Endothelial cell of umbilical vein (primary cell): ENCODE measurements around the gene C14orf180. TPM values are rescaled to one million over a fixed set of nuclear protein-coding genes. Genes with fewer than 3 reads are reported as not detected.

Source experiments
- BruUV-seq: library from RNA; stranded (reverse); fragments of 400-500 nt; replicated peaks from 2 replicates; lab custom pipeline; 2021; lab: Mats Ljungman, UMichigan
- CTCF ChIA-PET: fragments of 300-600, 350-600 bp; sonication (Branson Sonifier 250); formaldehyde crosslinking; loops from one replicate; lab custom pipeline; 2021; ENCODE audit warnings: antibody characterized with exemption, inconsistent platforms; lab: Charles Lee
- POLR2A ChIA-PET: fragments of 300-600, 350-600 bp; sonication (Branson Sonifier 250); formaldehyde crosslinking; loops from one replicate; lab custom pipeline; 2021; ENCODE audit warnings: antibody characterized with exemption, inconsistent platforms; lab: Charles Lee
- DNase-seq: peaks from one replicate; pipeline ENCODE4 v3.0.0-alpha.2; 2011; ENCODE audit warnings: low read depth, low spot score
- FAIRE-seq: peaks from 2 replicates; lab custom pipeline; 2011; peaks lifted over from hg19 to GRCh38; lab: Jason Lieb, UNC
- H2AFZ ChIP-seq: 2 replicates; pipeline ENCODE4 v1.6.0; 2012; ENCODE audit warnings: low read depth, low read length, control low read depth, inconsistent platforms
- H3K27ac ChIP-seq: 2 replicates; pipeline ENCODE4 v1.5.1; 2011; ENCODE audit warnings: low read depth, mild to moderate bottlenecking, control low read depth, low read length, moderate library complexity; ENCODE audit not compliant: insufficient read depth
- H3K27me3 ChIP-seq, 2 experiments: 2 replicates each; pipeline versions ENCODE4 v1.6.0 to v1.6.1; 2011; ENCODE audit warnings: low read length in 2 of 2, mixed read lengths in 1 of 2; ENCODE audit not compliant: control insufficient read depth in 2 of 2, insufficient read depth in 2 of 2
- H3K36me3 ChIP-seq, 2 experiments: 2 replicates in 1 of 2; 3 replicates in 1 of 2; pipeline ENCODE4 v1.5.1; 2011; ENCODE audit warnings: low read length in 2 of 2, mild to moderate bottlenecking in 1 of 2, moderate library complexity in 1 of 2; ENCODE audit not compliant: control insufficient read depth in 2 of 2, insufficient read depth in 2 of 2; ENCODE audit errors: extremely low read depth in 1 of 2
- H3K4me1 ChIP-seq: 3 replicates; pipeline ENCODE4 v1.5.1; 2011; ENCODE audit warnings: mild to moderate bottlenecking, low read length; ENCODE audit not compliant: control insufficient read depth, insufficient read depth; ENCODE audit errors: extremely low read depth
- H3K4me2 ChIP-seq: 2 replicates; pipeline ENCODE4 v1.6.1; 2011; ENCODE audit warnings: low read length, control low read depth, mixed read lengths; ENCODE audit not compliant: insufficient read depth
- H3K4me3 ChIP-seq, 3 experiments: fragments of 200-600 bp in 1 of 3; sonication (generic), shearing (Covaris generic) in 1 of 3; replicated peaks in 1 of 3; 2 replicates each; pipeline ENCODE4 v1.5.1; 2011 to 2016; ENCODE audit warnings: control low read depth in 3 of 3, low read length in 3 of 3, mild to moderate bottlenecking in 2 of 3, inconsistent platforms in 1 of 3, low read depth in 1 of 3, moderate library complexity in 1 of 3; ENCODE audit not compliant: insufficient read depth in 1 of 3
- H3K79me2 ChIP-seq: 2 replicates; pipeline ENCODE4 v1.6.0; 2012; ENCODE audit warnings: low read length, inconsistent platforms; ENCODE audit not compliant: control insufficient read depth, insufficient read depth
- H3K9ac ChIP-seq: replicated peaks from 2 replicates; pipeline ENCODE3; 2011; ENCODE audit warnings: low read length, control low read depth; ENCODE audit not compliant: insufficient read depth; ENCODE audit errors: extremely low read depth
- H3K9me1 ChIP-seq: replicated peaks from 3 replicates; pipeline ENCODE4 v1.6.0; 2011; ENCODE audit warnings: mild to moderate bottlenecking, low read length; ENCODE audit not compliant: control insufficient read depth, insufficient read depth; ENCODE audit errors: extremely low read depth
- H3K9me3 ChIP-seq: replicated peaks from 2 replicates; pipeline ENCODE4 v1.5.1; 2012; ENCODE audit warnings: low read length, inconsistent platforms; ENCODE audit not compliant: control insufficient read depth, insufficient read depth
- H4K20me1 ChIP-seq: replicated peaks from 2 replicates; pipeline ENCODE3; 2011; ENCODE audit warnings: mild to moderate bottlenecking, low read length; ENCODE audit not compliant: control insufficient read depth, insufficient read depth; ENCODE audit errors: extremely low read depth
- EZH2 ChIP-seq: IDR thresholded peaks from 2 replicates; pipeline ENCODE4 v1.6.1; 2012; ENCODE audit warnings: borderline replicate concordance, low read depth, mild to moderate bottlenecking, moderate library complexity, low read length, inconsistent platforms; ENCODE audit not compliant: severe bottlenecking
- FOS ChIP-seq: IDR thresholded peaks from 2 replicates; pipeline ENCODE4 v1.6.1; 2011; ENCODE audit warnings: mild to moderate bottlenecking, low read length, moderate library complexity, borderline replicate concordance; ENCODE audit not compliant: insufficient read depth
- GATA2 ChIP-seq: IDR thresholded peaks from 2 replicates; pipeline ENCODE4 v1.7.0; 2011; ENCODE audit warnings: low read depth, mild to moderate bottlenecking, moderate library complexity, mixed read lengths, low read length; ENCODE audit not compliant: insufficient read length, insufficient read depth
- JUN ChIP-seq: IDR thresholded peaks from 2 replicates; pipeline ENCODE4 v1.6.1; 2011; ENCODE audit warnings: borderline replicate concordance, low read depth; ENCODE audit not compliant: insufficient read length, insufficient read depth
- MYC ChIP-seq: IDR thresholded peaks from one replicate; pipeline ENCODE4 v1.6.1; 2011; ENCODE audit warnings: mild to moderate bottlenecking, low read depth, low read length
- POLR2A ChIP-seq: IDR thresholded peaks from 2 replicates; pipeline ENCODE4 v1.6.1; 2012; ENCODE audit warnings: low read depth, mild to moderate bottlenecking, control low read depth, low read length
- POLR2AphosphoS5 ChIP-seq: IDR thresholded peaks from 2 replicates; pipeline ENCODE4 v1.6.1; 2012; ENCODE audit warnings: low read depth, mild to moderate bottlenecking, control low read depth, low read length, moderate library complexity; ENCODE audit not compliant: insufficient read depth
- dilution Hi-C: fragments of 300-500 bp; cut with MboI; formaldehyde crosslinking; loops from one replicate; pipeline ENCODE4 v1.15.0; 2019; ENCODE audit warnings: low sequenced_read_pairs; ENCODE audit not compliant: extremely low pct_ligation_motif_present
- intact Hi-C: fragments of 100-400 bp; cut with micrococcal nuclease; formaldehyde crosslinking; loops from one replicate; pipeline ENCODE4 v1.10.0; 2022
- polyA plus RNA-seq, 4 experiments: library from polyadenylated mRNA; depleted of rRNA in 3 of 4; stranded (reverse) in 3 of 4; unstranded in 1 of 4; fragments of >200 nt; gene quantifications; 2 replicates each; pipeline versions ENCODE4 v1.2.1 to v1.2.3, GENCODE V29; 2011 to 2012; ENCODE audit warnings: missing spikeins in 1 of 4
- total RNA-seq: library from RNA; stranded (reverse); gene quantifications from 2 replicates; pipeline ENCODE4 v1.2.3, GENCODE V29; 2021
- TF ChIP-seq, protein P1 (sequence below), 2 donors: IDR thresholded peaks; 1 replicate in 1 of 2; 2 replicates in 1 of 2; pipeline ENCODE4 v1.5.1; 2011; ENCODE audit warnings: low read length in 2 of 2, mild to moderate bottlenecking in 2 of 2, moderate library complexity in 2 of 2, control low read depth in 1 of 2, inconsistent platforms in 1 of 2, low read depth in 1 of 2; ENCODE audit not compliant: insufficient read depth in 1 of 2; ENCODE audit errors: extremely low read depth in 1 of 2
- TF ChIP-seq, protein P2 (sequence below): IDR thresholded peaks from 2 replicates; pipeline ENCODE4 v1.6.1; 2011; ENCODE audit not compliant: insufficient read depth, insufficient read length

C14orf180 gene
- total and polyA plus RNA-seq, 2 donors (not counting 3 experiments of a cell fraction or from before 2014, with no cell fraction given): not detected

DNA sequence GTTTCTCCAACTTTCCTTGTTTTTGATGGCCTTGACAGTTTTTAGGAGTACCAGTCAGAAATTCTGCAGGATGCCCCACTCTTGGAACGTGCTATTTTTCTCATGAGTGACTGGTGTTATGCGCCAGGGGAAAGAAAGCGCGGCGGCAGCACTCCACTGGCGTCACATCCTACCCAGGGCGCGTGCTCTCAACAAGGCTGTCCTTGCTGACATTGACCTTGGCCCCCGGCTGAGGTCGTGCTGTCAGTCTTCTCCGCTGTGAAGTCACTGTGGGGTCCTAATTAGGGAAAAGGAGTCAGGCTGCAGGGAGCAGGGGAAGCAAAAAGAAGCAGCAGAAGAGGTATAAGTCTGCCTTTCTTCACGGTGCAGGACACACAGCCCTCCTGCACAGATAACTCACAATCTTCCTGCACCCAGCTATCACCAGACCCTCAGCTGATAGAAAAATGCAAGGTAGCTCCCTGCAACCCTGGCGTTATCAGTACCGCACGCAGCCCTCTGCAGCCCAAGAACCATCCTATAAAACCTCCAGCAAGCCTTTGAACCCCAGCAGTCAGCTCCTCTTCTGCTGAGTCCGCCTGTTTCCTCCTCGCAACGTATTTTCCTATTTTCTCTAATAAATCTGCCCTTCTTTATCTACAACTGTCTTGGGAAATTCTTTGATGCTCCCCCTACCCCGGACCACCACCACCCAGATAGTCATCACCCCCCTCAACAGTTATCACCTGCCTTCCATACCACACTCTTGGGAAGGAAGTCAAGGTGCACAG lies 48.0 kb upstream of the C14orf180 start:
- Histone ChIP-seq H2AFZ (no peak overlapping the region), H4K20me1 (no peaks in the 10 kb centered on the region), H3K36me3 (no peaks in the 10 kb centered on the region), H3K4me1 (no peaks in the 10 kb centered on the region), H3K9me1 (no peaks in the 10 kb centered on the region), H3K27ac (no peak overlapping the region), H3K9ac (no peak overlapping the region), H3K27me3 (no peaks in the 10 kb centered on the region), H3K4me2 (no peak overlapping the region), H3K4me3 (no peak overlapping the region), H3K9me3 (no peaks in the 10 kb centered on the region), H3K79me2 (no peaks in the 10 kb centered on the region)
- CTCF ChIA-PET: no interaction called here
- POLR2A ChIA-PET: no interaction called here
- intact Hi-C loops (no loop called here), dilution Hi-C loops (no loop called here)
- DNase-seq (no peak), FAIRE-seq (no peak)
- TF ChIP-seq POLR2A: no peak
- TF ChIP-seq, protein P1, sequence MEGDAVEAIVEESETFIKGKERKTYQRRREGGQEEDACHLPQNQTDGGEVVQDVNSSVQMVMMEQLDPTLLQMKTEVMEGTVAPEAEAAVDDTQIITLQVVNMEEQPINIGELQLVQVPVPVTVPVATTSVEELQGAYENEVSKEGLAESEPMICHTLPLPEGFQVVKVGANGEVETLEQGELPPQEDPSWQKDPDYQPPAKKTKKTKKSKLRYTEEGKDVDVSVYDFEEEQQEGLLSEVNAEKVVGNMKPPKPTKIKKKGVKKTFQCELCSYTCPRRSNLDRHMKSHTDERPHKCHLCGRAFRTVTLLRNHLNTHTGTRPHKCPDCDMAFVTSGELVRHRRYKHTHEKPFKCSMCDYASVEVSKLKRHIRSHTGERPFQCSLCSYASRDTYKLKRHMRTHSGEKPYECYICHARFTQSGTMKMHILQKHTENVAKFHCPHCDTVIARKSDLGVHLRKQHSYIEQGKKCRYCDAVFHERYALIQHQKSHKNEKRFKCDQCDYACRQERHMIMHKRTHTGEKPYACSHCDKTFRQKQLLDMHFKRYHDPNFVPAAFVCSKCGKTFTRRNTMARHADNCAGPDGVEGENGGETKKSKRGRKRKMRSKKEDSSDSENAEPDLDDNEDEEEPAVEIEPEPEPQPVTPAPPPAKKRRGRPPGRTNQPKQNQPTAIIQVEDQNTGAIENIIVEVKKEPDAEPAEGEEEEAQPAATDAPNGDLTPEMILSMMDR (IDR thresholded peaks at IDR 0.05; ENCODE audit: extremely low read depth in 1 of 2, insufficient read depth in 1 of 2, low read depth in 1 of 2, low read length in 2 of 2): no peak
- TF ChIP-seq FOS: no peak
- TF ChIP-seq POLR2AphosphoS5: no peak
- no peak for TF ChIP-seq EZH2
- BruUV-seq: no TSS peak

DNA sequence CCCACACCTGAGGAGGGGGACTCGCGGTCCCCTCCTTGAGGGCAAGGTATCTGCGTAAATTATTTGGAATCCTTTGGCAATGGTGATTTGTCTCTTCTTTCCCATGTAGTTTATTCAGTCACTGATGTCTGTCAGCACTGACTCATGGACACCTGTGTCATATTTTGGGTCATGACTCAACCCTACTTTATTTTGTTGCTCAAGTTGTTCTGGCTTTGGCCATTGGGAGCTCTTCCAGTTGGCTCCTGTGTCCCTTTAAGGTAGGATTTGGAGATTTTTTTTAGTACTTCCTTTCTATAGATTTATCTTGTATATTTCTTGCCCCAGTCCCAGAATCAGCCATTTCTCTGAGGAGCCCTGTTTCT lies 47.4 kb upstream of the C14orf180 start:
- ChIA-PET CTCF (no interaction called here), POLR2A (no interaction called here)
- H3K4me3 ChIP-seq: no peak overlapping the region
- H2AFZ ChIP-seq: no peak overlapping the region
- H3K27me3 ChIP-seq: no peaks in the 10 kb centered on the region
- FAIRE-seq (no peak), DNase-seq (no peak)
- intact Hi-C loops: no loop called here
- no peak overlapping the region for H3K9ac ChIP-seq
- BruUV-seq: no TSS peak
- no peak overlapping the region for H3K4me2 ChIP-seq
- no peaks in the 10 kb centered on the region for H3K9me3 ChIP-seq
- H3K27ac ChIP-seq: no peak overlapping the region
- no peak for TF ChIP-seq POLR2AphosphoS5
- no peak for TF ChIP-seq GATA2
- TF ChIP-seq MYC: no peak
- TF ChIP-seq JUN: no peak
- TF ChIP-seq, protein P1 (IDR thresholded peaks at IDR 0.05; ENCODE audit: extremely low read depth in 1 of 2, insufficient read depth in 1 of 2, low read depth in 1 of 2, low read length in 2 of 2): no peak
- no peak for TF ChIP-seq EZH2
- no peak for TF ChIP-seq FOS
- TF ChIP-seq POLR2A: no peak
- TF ChIP-seq, protein P2, sequence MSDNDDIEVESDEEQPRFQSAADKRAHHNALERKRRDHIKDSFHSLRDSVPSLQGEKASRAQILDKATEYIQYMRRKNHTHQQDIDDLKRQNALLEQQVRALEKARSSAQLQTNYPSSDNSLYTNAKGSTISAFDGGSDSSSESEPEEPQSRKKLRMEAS: no peak
- H3K4me1 ChIP-seq: no peaks in the 10 kb centered on the region
- no peaks in the 10 kb centered on the region for H3K9me1 ChIP-seq
- dilution Hi-C loops: no loop called here
- H3K36me3 ChIP-seq: no peaks in the 10 kb centered on the region
- no peaks in the 10 kb centered on the region for H4K20me1 ChIP-seq
- no peaks in the 10 kb centered on the region for H3K79me2 ChIP-seq
